Measurements from ENCODE around the gene TSPAN31.

TSPAN31 gene

DNA sequence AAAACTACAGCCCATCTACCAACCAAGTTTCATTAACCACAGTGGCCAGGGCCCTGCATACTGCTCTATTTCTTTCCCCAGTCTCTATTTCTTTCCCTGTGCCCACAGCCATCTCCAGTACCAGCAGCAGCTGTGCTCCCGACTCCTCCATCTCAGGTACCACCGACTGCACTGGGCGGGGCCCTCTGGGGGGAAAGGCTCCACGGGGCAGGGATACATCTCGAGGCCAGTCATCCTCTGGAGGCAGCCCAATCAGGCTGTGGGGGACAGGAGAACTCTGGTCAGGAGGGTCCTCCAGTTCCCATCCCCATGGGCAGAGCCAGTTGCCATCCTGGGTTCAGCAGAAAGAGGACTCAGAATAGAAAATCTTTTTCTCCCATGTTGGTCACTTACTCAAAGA, 4.2 kb downstream of the TSPAN31 start:
- no peaks in the 10 kb centered on the region for H3K27me3 Mint-ChIP-seq
- H3K27ac Mint-ChIP-seq = no peak overlapping the region
- peaks cover 69% of the 10 kb centered on the region for H3K4me1 Mint-ChIP-seq
- DNase-seq = no peak
- H3K9me3 Mint-ChIP-seq = no peaks in the 10 kb centered on the region
- H3K4me3 Mint-ChIP-seq = no peak overlapping the region
- CTCF ChIA-PET = no interaction called here
- peaks cover 52% of the 10 kb centered on the region for H3K36me3 Mint-ChIP-seq

- CTCF ChIA-PET = interaction anchor here (1.1 to 1.2 kb wide), 2 partner anchors 9 to 18 kb away, joined by 3 read pairs; no protein-coding TSS in a partner anchor
- Mint-ChIP-seq H3K9me3 (no peaks in the 10 kb centered on the region), H3K4me1 (peaks cover 59% of the 10 kb centered on the region), H3K4me3 (peak overlapping the region; percentile 98), H3K27me3 (no peaks in the 10 kb centered on the region), H3K36me3 (peaks cover 49% of the 10 kb centered on the region), H3K27ac (peak overlapping the region; percentile 94)
- DNase-seq = no peak
Measured at GRCh38 chr12:57750561-57751431, 6.0 kb downstream of the TSPAN31 start.

GRCh38 chr12:57751432-57751787, 6.6 kb downstream of the TSPAN31 start:
- Mint-ChIP-seq H3K36me3 (peaks cover 45% of the 10 kb centered on the region), H3K27me3 (peaks cover under 1% of the 10 kb centered on the region), H3K4me1 (peaks cover 57% of the 10 kb centered on the region), H3K27ac (peak overlapping the region; percentile 94), H3K4me3 (peak overlapping the region; percentile 98), H3K9me3 (no peaks in the 10 kb centered on the region)
- CTCF ChIA-PET = interaction anchor here (1.1 kb wide), 1 partner anchor 17 kb away, joined by 3 read pairs; no protein-coding TSS in a partner anchor
- no peak for DNase-seq

GRCh38 chr12:57751788-57752667, 7.2 kb downstream of the TSPAN31 start, which contains the start of gene CDK4:
TSS of gene CDK4 (minus strand) at chr12:57752310. CDS start at chr12:57751717, 593 bp downstream.
- Mint-ChIP-seq H3K27ac (peak within 1 kb of the TSS; percentile 94), H3K4me3 (peak within 1 kb of the TSS; percentile 98), H3K4me1 (peaks cover 60% of the 10 kb centered on the region), H3K27me3 (peaks cover 4% of the 10 kb centered on the region), H3K36me3 (peaks cover 43% of the 10 kb centered on the region), H3K9me3 (no peaks in the 10 kb centered on the region)
- peak; percentile 100 for DNase-seq
- CTCF ChIA-PET = interaction anchor here (0.8 to 1.0 kb wide), 3 partner anchors 13 to 293 kb away, joined by 3 to 4 read pairs (median 3); no protein-coding TSS in a partner anchor

GRCh38 chr12:57752668-57753000, 7.8 kb downstream of the TSPAN31 start:
- H3K36me3 Mint-ChIP-seq = peaks cover 40% of the 10 kb centered on the region
- CTCF ChIA-PET = interaction anchor here (0.8 to 1.0 kb wide), 3 partner anchors 12 to 294 kb away, joined by 3 to 4 read pairs (median 3); no protein-coding TSS in a partner anchor

GRCh38 chr12:57753756-57754337, 9.0 kb downstream of the TSPAN31 start:
- peak overlapping the region; percentile 80 for H3K4me3 Mint-ChIP-seq
- no peaks in the 10 kb centered on the region for H3K9me3 Mint-ChIP-seq
- CTCF ChIA-PET = no interaction called here
- peaks cover 4% of the 10 kb centered on the region for H3K27me3 Mint-ChIP-seq
- no peak for DNase-seq
- H3K4me1 Mint-ChIP-seq = peaks cover 65% of the 10 kb centered on the region
- H3K36me3 Mint-ChIP-seq = peaks cover 36% of the 10 kb centered on the region
- H3K27ac Mint-ChIP-seq = peak overlapping the region; percentile 81

More at GRCh38 chr12:57752668-57753000, 7.8 kb downstream of the TSPAN31 start:
- peak overlapping the region; percentile 98 for H3K4me3 Mint-ChIP-seq
- peak overlapping the region; percentile 94 for H3K27ac Mint-ChIP-seq
- H3K9me3 Mint-ChIP-seq = no peaks in the 10 kb centered on the region
- DNase-seq = no peak
- H3K27me3 Mint-ChIP-seq = peaks cover 4% of the 10 kb centered on the region
- peaks cover 57% of the 10 kb centered on the region for H3K4me1 Mint-ChIP-seq

GRCh38 chr12:57754411-57755193, 9.8 kb downstream of the TSPAN31 start, which contains the start of gene MARCHF9:
TSS of gene MARCHF9 (plus strand) at chr12:57755103. CDS start at chr12:57755529, 426 bp downstream.
- peaks cover 70% of the 10 kb centered on the region for H3K4me1 Mint-ChIP-seq
- CTCF ChIA-PET = interaction anchor here (2.4 kb wide), 1 partner anchor 145 kb away, joined by 7 read pairs; no protein-coding TSS in a partner anchor
- peak within 1 kb of the TSS; percentile 81 for H3K4me3 Mint-ChIP-seq
- H3K27ac Mint-ChIP-seq = peak within 1 kb of the TSS; percentile 81
- H3K36me3 Mint-ChIP-seq = peaks cover 34% of the 10 kb centered on the region
- peak; percentile 94 for DNase-seq
- peaks cover 4% of the 10 kb centered on the region for H3K27me3 Mint-ChIP-seq
- no peaks in the 10 kb centered on the region for H3K9me3 Mint-ChIP-seq

- Mint-ChIP-seq H3K27me3 (peaks cover 4% of the 10 kb centered on the region), H3K9me3 (no peaks in the 10 kb centered on the region), H3K4me1 (peaks cover 72% of the 10 kb centered on the region), H3K27ac (no peak overlapping the region), H3K36me3 (peaks cover 36% of the 10 kb centered on the region), H3K4me3 (peak overlapping the region; percentile 80)
- DNase-seq = no peak
- CTCF ChIA-PET = interaction anchor here (2.4 kb wide), 1 partner anchor 144 kb away, joined by 7 read pairs; no protein-coding TSS in a partner anchor
Measured at GRCh38 chr12:57755194-57755453, 10.3 kb downstream of the TSPAN31 start.

DNA sequence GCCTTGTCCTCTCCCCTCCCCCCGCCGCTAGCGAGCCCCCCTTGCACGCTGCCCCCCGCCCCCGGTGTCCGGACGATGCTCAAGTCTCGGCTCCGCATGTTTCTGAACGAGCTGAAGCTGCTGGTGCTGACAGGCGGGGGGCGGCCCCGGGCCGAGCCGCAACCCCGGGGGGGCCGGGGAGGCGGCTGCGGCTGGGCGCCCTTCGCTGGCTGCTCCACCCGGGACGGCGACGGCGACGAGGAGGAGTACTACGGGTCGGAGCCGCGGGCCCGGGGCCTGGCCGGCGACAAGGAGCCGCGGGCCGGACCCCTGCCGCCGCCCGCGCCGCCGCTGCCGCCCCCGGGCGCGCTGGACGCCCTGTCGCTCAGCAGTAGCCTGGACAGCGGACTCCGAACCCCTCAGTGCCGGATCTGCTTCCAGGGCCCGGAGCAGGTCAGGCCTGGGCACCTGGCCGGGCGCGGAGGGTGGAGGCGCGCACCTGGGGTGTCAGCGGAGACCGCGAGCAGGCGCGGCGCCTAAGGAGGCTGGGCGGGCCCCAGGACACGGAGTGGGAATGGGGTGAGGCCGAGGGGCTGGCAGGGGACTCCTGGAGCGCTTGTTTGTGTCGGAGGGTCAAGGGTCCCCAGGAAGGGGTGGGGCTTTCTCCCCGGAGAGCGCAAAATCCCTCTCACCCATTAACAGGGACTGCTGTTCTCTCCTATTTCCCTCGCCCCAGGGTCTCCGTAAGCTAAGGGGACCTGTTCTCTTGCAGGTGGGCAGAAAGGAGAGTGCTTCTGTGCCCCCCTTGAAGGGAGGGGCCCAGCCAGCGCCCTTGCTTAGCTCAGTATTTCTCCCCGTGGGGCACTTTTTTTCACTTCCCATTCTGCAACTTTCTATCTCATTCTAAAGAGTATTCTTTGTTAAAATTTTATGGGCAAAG, 10.9 kb downstream of the TSPAN31 start:
- peak; percentile 54 for DNase-seq
- Mint-ChIP-seq H3K27ac (peak overlapping the region; percentile 70), H3K4me3 (peak overlapping the region; percentile 81), H3K36me3 (peaks cover 32% of the 10 kb centered on the region), H3K4me1 (peaks cover 66% of the 10 kb centered on the region), H3K9me3 (no peaks in the 10 kb centered on the region), H3K27me3 (peaks cover 4% of the 10 kb centered on the region)
- CTCF ChIA-PET = interaction anchor here (0.6 to 2.4 kb wide), 19 partner anchors 9 to 1935 kb away, joined by 3 to 19 read pairs (median 6); partner anchors contain the start of genes CYP27B1, DDIT3, EEF1AKMT3 and METTL1

GRCh38 chr12:57756406-57757341, 11.8 kb downstream of the TSPAN31 start:
- Mint-ChIP-seq H3K36me3 (peaks cover 23% of the 10 kb centered on the region), H3K27ac (peak overlapping the region; percentile 70), H3K9me3 (no peaks in the 10 kb centered on the region), H3K27me3 (peaks cover 4% of the 10 kb centered on the region), H3K4me3 (peak overlapping the region; percentile 81), H3K4me1 (peaks cover 56% of the 10 kb centered on the region)
- peak; percentile 77 for DNase-seq
- CTCF ChIA-PET = interaction anchor here (0.7 to 2.4 kb wide), 21 partner anchors 8 to 236 kb away, joined by 3 to 19 read pairs (median 6); partner anchors contain the start of genes CYP27B1, DDIT3, EEF1AKMT3 and METTL1

DNA sequence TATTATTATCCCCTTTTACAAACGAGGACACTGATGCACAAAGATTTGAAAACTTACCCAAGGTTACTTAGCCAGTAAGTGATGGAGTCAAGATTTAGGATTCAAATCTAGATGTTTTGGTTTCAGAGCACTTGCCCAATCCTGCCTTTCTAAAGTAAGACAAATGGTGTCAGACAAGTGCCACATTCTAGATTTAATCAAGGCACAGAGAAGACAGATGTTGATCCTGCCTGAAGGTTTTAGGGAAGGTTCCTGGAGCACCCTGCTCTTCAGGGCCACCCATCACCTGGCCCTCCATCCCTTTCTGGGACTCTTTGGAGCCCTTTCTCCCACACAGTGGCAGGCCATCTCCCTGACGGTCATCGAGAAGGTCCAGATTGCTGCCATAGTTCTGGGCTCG, 12.9 kb downstream of the TSPAN31 start:
- H3K27ac Mint-ChIP-seq = peak overlapping the region; percentile 4
- peaks cover 47% of the 10 kb centered on the region for H3K4me1 Mint-ChIP-seq
- peaks cover 19% of the 10 kb centered on the region for H3K36me3 Mint-ChIP-seq
- DNase-seq = no peak
- no peaks in the 10 kb centered on the region for H3K9me3 Mint-ChIP-seq
- peaks cover 4% of the 10 kb centered on the region for H3K27me3 Mint-ChIP-seq
- H3K4me3 Mint-ChIP-seq = no peak overlapping the region
- CTCF ChIA-PET = interaction anchor here (2.3 kb wide), 1 partner anchor 139 kb away, joined by 9 read pairs; no protein-coding TSS in a partner anchor
